ENCODE measurements around the gene ABCB9. TPM values are rescaled to one million over a fixed set of nuclear protein-coding genes. Genes with fewer than 3 reads are reported as not detected.

Gene ABCB9
- total RNA-seq, 1 experiment from 2014 or later = 6.7 TPM

GRCh38 chr12:122995503-122996187 is 29.4 kb upstream of the ABCB9 start:
- DNase-seq = no peak
- H3K4me1 Mint-ChIP-seq (ENCODE audit: low read depth, unreplicated experiment) = no peaks in the 10 kb centered on the region
- no TSS peak for BruUV-seq (replicated peaks)
- ChIA-PET CTCF (no interaction called here), POLR2A (no interaction called here)
- H3K4me3 Mint-ChIP-seq (ENCODE audit: unreplicated experiment) = no peak overlapping the region
- no peaks in the 10 kb centered on the region for H3K36me3 ChIP-seq (ENCODE audit: control insufficient read depth, insufficient read depth, low read length)
- intact Hi-C loops (cut with micrococcal nuclease; ENCODE audit: unreplicated experiment) = no loop called here
- H3K27me3 ChIP-seq (replicated peaks; ENCODE audit: control insufficient read depth, insufficient read depth, low read length) = no peaks in the 10 kb centered on the region
- H3K36me3 Mint-ChIP-seq (ENCODE audit: insufficient read depth, unreplicated experiment) = no peaks in the 10 kb centered on the region
- no peaks in the 10 kb centered on the region for H3K4me1 ChIP-seq
- no peak overlapping the region for H3K27ac Mint-ChIP-seq (ENCODE audit: unreplicated experiment)
- no peak for TF ChIP-seq CTCF (IDR thresholded peaks at IDR 0.05; ENCODE audit: insufficient read depth in 1 of 2, low read depth in 1 of 2, low read length in 1 of 2, severe bottlenecking in 1 of 2, unreplicated experiment in 1 of 2)
- no peaks in the 10 kb centered on the region for H3K27me3 Mint-ChIP-seq (ENCODE audit: insufficient read depth, unreplicated experiment)
- H3K9me3 ChIP-seq = no peaks in the 10 kb centered on the region
- H3K4me3 ChIP-seq (ENCODE audit: low read depth, low read length) = no peak overlapping the region
- no peaks in the 10 kb centered on the region for H3K9me3 Mint-ChIP-seq (ENCODE audit: unreplicated experiment)

GRCh38 chr12:122994781-122995502 is 28.7 kb upstream of the ABCB9 start:
- H3K27ac Mint-ChIP-seq (ENCODE audit: unreplicated experiment) = no peak overlapping the region
- intact Hi-C loops (cut with micrococcal nuclease; ENCODE audit: unreplicated experiment) = no loop called here
- no peaks in the 10 kb centered on the region for H3K9me3 Mint-ChIP-seq (ENCODE audit: unreplicated experiment)
- BruUV-seq (replicated peaks) = no TSS peak
- no peaks in the 10 kb centered on the region for H3K4me1 Mint-ChIP-seq (ENCODE audit: low read depth, unreplicated experiment)
- no peak overlapping the region for H3K4me3 Mint-ChIP-seq (ENCODE audit: unreplicated experiment)
- CTCF ChIA-PET = no interaction called here
- Histone ChIP-seq H3K4me3 (ENCODE audit: low read depth, low read length) (no peak overlapping the region), H3K9me3 (no peaks in the 10 kb centered on the region), H3K27me3 (replicated peaks; ENCODE audit: control insufficient read depth, insufficient read depth, low read length) (no peaks in the 10 kb centered on the region), H3K4me1 (no peaks in the 10 kb centered on the region), H3K36me3 (ENCODE audit: control insufficient read depth, insufficient read depth, low read length) (no peaks in the 10 kb centered on the region)
- H3K27me3 Mint-ChIP-seq (ENCODE audit: insufficient read depth, unreplicated experiment) = no peaks in the 10 kb centered on the region
- POLR2A ChIA-PET = no interaction called here
- H3K36me3 Mint-ChIP-seq (ENCODE audit: insufficient read depth, unreplicated experiment) = no peaks in the 10 kb centered on the region
- DNase-seq = no peak
- TF ChIP-seq CTCF (IDR thresholded peaks at IDR 0.05; ENCODE audit: insufficient read depth in 1 of 2, low read depth in 1 of 2, low read length in 1 of 2, severe bottlenecking in 1 of 2, unreplicated experiment in 1 of 2) = no peak

- no peak overlapping the region for H3K4me3 ChIP-seq (ENCODE audit: low read depth, low read length)
- Mint-ChIP-seq H3K4me3 (ENCODE audit: unreplicated experiment) (no peak overlapping the region), H3K9me3 (ENCODE audit: unreplicated experiment) (no peaks in the 10 kb centered on the region), H3K4me1 (ENCODE audit: low read depth, unreplicated experiment) (no peaks in the 10 kb centered on the region), H3K36me3 (ENCODE audit: insufficient read depth, unreplicated experiment) (no peaks in the 10 kb centered on the region), H3K27ac (ENCODE audit: unreplicated experiment) (no peak overlapping the region), H3K27me3 (ENCODE audit: insufficient read depth, unreplicated experiment) (no peaks in the 10 kb centered on the region)
- POLR2A ChIA-PET = no interaction called here
- CTCF ChIA-PET = no interaction called here
- H3K36me3 ChIP-seq (ENCODE audit: control insufficient read depth, insufficient read depth, low read length) = no peaks in the 10 kb centered on the region
- no peaks in the 10 kb centered on the region for H3K27me3 ChIP-seq (replicated peaks; ENCODE audit: control insufficient read depth, insufficient read depth, low read length)
- no peaks in the 10 kb centered on the region for H3K9me3 ChIP-seq
- TF ChIP-seq CTCF (IDR thresholded peaks at IDR 0.05; ENCODE audit: insufficient read depth in 1 of 2, low read depth in 1 of 2, low read length in 1 of 2, severe bottlenecking in 1 of 2, unreplicated experiment in 1 of 2) = no peak
- no peaks in the 10 kb centered on the region for H3K4me1 ChIP-seq
- DNase-seq = no peak
- intact Hi-C loops (cut with micrococcal nuclease; ENCODE audit: unreplicated experiment) = no loop called here
- no TSS peak for BruUV-seq (replicated peaks)
These were observed 27.9 kb upstream of the ABCB9 start for GRCh38 chr12:122994140-122994675.
